ENCODE data around the gene ZNF697. TPM values are rescaled to one million over a fixed set of nuclear protein-coding genes. Genes with fewer than 3 reads are reported as not detected.
"Not testable (repeated sequence)": the region's sequence is repeated elsewhere in the genome, so short reads cannot be mapped to it uniquely, and the experiment has no call there.

ZNF697 gene
- total RNA-seq, 1 experiment from 2014 or later = 17.4 TPM

DNA sequence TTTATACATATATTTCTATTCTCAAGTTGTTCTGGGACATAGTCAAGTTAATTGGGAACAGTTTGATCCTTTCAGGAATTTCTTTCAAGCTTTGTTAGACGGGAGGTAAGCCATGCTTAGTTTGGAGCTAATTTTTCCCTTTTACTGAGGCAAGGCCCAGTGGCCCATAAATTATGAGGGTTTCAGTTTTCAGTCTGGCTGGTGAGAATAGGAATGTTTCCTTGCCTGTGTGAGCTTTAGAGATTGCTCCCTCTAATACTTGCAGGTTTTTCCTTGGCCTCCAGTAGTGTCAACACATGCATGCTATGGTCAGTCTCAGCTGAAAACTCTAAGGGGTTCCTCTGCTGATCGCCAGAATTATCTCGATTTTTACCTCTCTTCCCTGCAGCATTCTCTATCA, 49.5 kb upstream of the ZNF697 start:
- Histone ChIP-seq H3K14ac (ENCODE audit: insufficient read depth, low read length) (no peak overlapping the region), H2BK12ac (ENCODE audit: insufficient read length, low read depth, low read length) (no peak overlapping the region), H2BK5ac (ENCODE audit: insufficient read length, low read length) (no peak overlapping the region), H3K23ac (ENCODE audit: insufficient read length, low read depth, low read length) (no peak overlapping the region), H2BK120ac (ENCODE audit: low read depth, low read length, poor library complexity, severe bottlenecking) (no peak overlapping the region), H3K9ac (ENCODE audit: extremely low read depth, insufficient read length, low read length) (no peak overlapping the region), H2BK20ac (ENCODE audit: low read depth, low read length, poor library complexity, severe bottlenecking) (no peak overlapping the region), H3K56ac (ENCODE audit: insufficient read length, low read depth, low read length) (no peak overlapping the region), H4K5ac (ENCODE audit: insufficient read length, low read depth, low read length) (no peak overlapping the region), H3K9me3 (ENCODE audit: control insufficient read depth, low read depth, low read length) (no peaks in the 10 kb centered on the region), H3K18ac (ENCODE audit: insufficient read length, low read depth, low read length) (no peak overlapping the region), H3K23me2 (ENCODE audit: insufficient read length, low read depth, low read length, poor library complexity, severe bottlenecking) (no peaks in the 10 kb centered on the region), H3K79me2 (ENCODE audit: insufficient read depth, low read length) (no peaks in the 10 kb centered on the region), H3T11ph (ENCODE audit: low read length) (no peak overlapping the region), H2AFZ (ENCODE audit: low read length) (no peak overlapping the region), H4K91ac (ENCODE audit: insufficient read length, low read depth, low read length) (no peak overlapping the region), H2AK5ac (ENCODE audit: insufficient read length, low read length) (no peak overlapping the region), H3K4ac (ENCODE audit: low read depth, low read length) (no peak overlapping the region), H3K27me3 (ENCODE audit: insufficient read depth, low read length) (no peaks in the 10 kb centered on the region), H4K20me1 (ENCODE audit: control insufficient read depth, insufficient read depth, insufficient read length) (no peaks in the 10 kb centered on the region), H4K8ac (replicated peaks; ENCODE audit: insufficient read length, low read depth, low read length) (no peak overlapping the region), H3K79me1 (ENCODE audit: insufficient read depth, low read depth, low read length, poor library complexity, severe bottlenecking) (no peaks in the 10 kb centered on the region), H3K4me2 (ENCODE audit: insufficient read depth, insufficient read length, low read length) (no peak overlapping the region), H3K4me1 (ENCODE audit: insufficient read depth, low read length) (no peaks in the 10 kb centered on the region), H2BK15ac (ENCODE audit: low read depth, low read length) (no peak overlapping the region), H3K27ac (ENCODE audit: insufficient read length, low read depth, low read length) (no peak overlapping the region)
- Mint-ChIP-seq H3K4me1 (peaks cover 4 to 5% of the 10 kb centered on the region in 2 experiments; a peak in 3 of 4 replicates), H3K9me3 (peaks cover 26 to 27% of the 10 kb centered on the region in 2 experiments), H3K27ac (peak overlapping the region in 1 of 3 experiments; percentile 20; a peak in 1 of 7 replicates), H3K27me3 (ENCODE audit: low read depth) (peaks cover 24% of the 10 kb centered on the region), H3K36me3 (ENCODE audit: insufficient read depth in 1 of 3, low read depth in 3 of 3) (peaks cover 9 to 29% (median 19%) of the 10 kb centered on the region in 3 experiments), H3K4me3 (no peak overlapping the region)
- WGBS (ENCODE audit: extremely low coverage, insufficient read length, low lambda C conversion rate) = no CpG with 5 or more reads among the region's 3 CpGs
- DNase-seq = no peak
- TF ChIP-seq, protein P1, sequence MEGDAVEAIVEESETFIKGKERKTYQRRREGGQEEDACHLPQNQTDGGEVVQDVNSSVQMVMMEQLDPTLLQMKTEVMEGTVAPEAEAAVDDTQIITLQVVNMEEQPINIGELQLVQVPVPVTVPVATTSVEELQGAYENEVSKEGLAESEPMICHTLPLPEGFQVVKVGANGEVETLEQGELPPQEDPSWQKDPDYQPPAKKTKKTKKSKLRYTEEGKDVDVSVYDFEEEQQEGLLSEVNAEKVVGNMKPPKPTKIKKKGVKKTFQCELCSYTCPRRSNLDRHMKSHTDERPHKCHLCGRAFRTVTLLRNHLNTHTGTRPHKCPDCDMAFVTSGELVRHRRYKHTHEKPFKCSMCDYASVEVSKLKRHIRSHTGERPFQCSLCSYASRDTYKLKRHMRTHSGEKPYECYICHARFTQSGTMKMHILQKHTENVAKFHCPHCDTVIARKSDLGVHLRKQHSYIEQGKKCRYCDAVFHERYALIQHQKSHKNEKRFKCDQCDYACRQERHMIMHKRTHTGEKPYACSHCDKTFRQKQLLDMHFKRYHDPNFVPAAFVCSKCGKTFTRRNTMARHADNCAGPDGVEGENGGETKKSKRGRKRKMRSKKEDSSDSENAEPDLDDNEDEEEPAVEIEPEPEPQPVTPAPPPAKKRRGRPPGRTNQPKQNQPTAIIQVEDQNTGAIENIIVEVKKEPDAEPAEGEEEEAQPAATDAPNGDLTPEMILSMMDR (conservative IDR thresholded peaks at IDR 0.05) = no peak

DNA sequence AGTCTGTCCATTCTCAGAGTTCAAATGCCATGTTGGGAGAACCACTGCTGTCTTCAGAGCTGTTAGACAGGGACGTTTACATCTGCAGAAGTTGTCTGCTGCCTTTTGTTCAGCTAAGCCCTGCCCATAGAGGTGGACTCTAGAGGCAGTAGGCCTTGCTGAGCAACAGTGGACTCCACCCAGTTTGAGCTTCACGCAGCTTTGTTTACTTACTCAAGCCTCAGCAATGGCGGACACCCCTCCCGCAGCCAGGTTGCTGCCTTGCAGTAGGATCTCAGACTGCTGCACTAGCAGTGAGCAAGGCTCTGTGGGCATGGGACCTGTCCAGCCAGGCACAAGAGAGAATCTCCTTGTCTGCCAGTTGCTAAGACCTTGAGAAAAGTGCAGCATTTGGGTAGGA, 48.8 kb upstream of the ZNF697 start:
- H4K91ac ChIP-seq (ENCODE audit: insufficient read length, low read depth, low read length); H3K79me2 ChIP-seq (ENCODE audit: insufficient read depth, low read length); H3K27ac ChIP-seq (ENCODE audit: insufficient read length, low read depth, low read length); H3K79me1 ChIP-seq (ENCODE audit: insufficient read depth, low read depth, low read length, poor library complexity, severe bottlenecking); H3K4ac ChIP-seq (ENCODE audit: low read depth, low read length); H3K14ac ChIP-seq (ENCODE audit: insufficient read depth, low read length); H3K9ac ChIP-seq (ENCODE audit: extremely low read depth, insufficient read length, low read length); H3K4me1 Mint-ChIP-seq; H3K9me3 ChIP-seq (ENCODE audit: control insufficient read depth, low read depth, low read length); H3K23me2 ChIP-seq (ENCODE audit: insufficient read length, low read depth, low read length, poor library complexity, severe bottlenecking); H3K56ac ChIP-seq (ENCODE audit: insufficient read length, low read depth, low read length); H4K5ac ChIP-seq (ENCODE audit: insufficient read length, low read depth, low read length); H2AK5ac ChIP-seq (ENCODE audit: insufficient read length, low read length); H3K23ac ChIP-seq (ENCODE audit: insufficient read length, low read depth, low read length); H4K8ac ChIP-seq (replicated peaks; ENCODE audit: insufficient read length, low read depth, low read length); H3K27me3 ChIP-seq (ENCODE audit: insufficient read depth, low read length); H2AFZ ChIP-seq (ENCODE audit: low read length); H3K4me1 ChIP-seq (ENCODE audit: insufficient read depth, low read length); H3T11ph ChIP-seq (ENCODE audit: low read length); H2BK5ac ChIP-seq (ENCODE audit: insufficient read length, low read length); DNase-seq; H3K4me2 ChIP-seq (ENCODE audit: insufficient read depth, insufficient read length, low read length); H3K18ac ChIP-seq (ENCODE audit: insufficient read length, low read depth, low read length); H2BK20ac ChIP-seq (ENCODE audit: low read depth, low read length, poor library complexity, severe bottlenecking); H3K27ac Mint-ChIP-seq; H2BK12ac ChIP-seq (ENCODE audit: insufficient read length, low read depth, low read length); H2BK15ac ChIP-seq (ENCODE audit: low read depth, low read length); H3K4me3 Mint-ChIP-seq; H2BK120ac ChIP-seq (ENCODE audit: low read depth, low read length, poor library complexity, severe bottlenecking); H4K20me1 ChIP-seq (ENCODE audit: control insufficient read depth, insufficient read depth, insufficient read length): not testable (repeated sequence)
- Mint-ChIP-seq H3K9me3 (peaks cover 18 to 22% of the 10 kb centered on the region in 2 experiments), H3K27me3 (ENCODE audit: low read depth) (peaks cover 24% of the 10 kb centered on the region), H3K36me3 (ENCODE audit: insufficient read depth in 1 of 3, low read depth in 3 of 3) (peaks cover 8 to 26% (median 12%) of the 10 kb centered on the region in 3 experiments)
- no CpG with 5 or more reads among the region's 4 CpGs for WGBS (ENCODE audit: extremely low coverage, insufficient read length, low lambda C conversion rate)

Data from H9 (cell line).